HEK293 (cell line): ENCODE results near the gene PLP2.

Source experiments
- BCL11A ChIP-seq: fragments of 450-650 bp; formaldehyde crosslinking; IDR thresholded peaks from 2 replicates; pipeline ENCODE4 v1.5.1; 2016; ENCODE audit warnings: low read depth, missing biosample characterization, missing genetic modification characterization
- ELK4 ChIP-seq: IDR thresholded peaks from 2 replicates; pipeline ENCODE4 v1.6.1; 2011; ENCODE audit warnings: mild to moderate bottlenecking, low read depth, low read length, borderline replicate concordance
- IKZF3 ChIP-seq: fragments of 450-650 bp; IDR thresholded peaks from 2 replicates; pipeline ENCODE4 v1.5.0; 2018; ENCODE audit warnings: missing biosample characterization, mild to moderate bottlenecking, missing genetic modification characterization, moderate library complexity
- INSM2 ChIP-seq: fragments of 450-650 bp; formaldehyde crosslinking; IDR thresholded peaks from 2 replicates; pipeline ENCODE4 v1.5.1; 2016; ENCODE audit warnings: missing biosample characterization, missing genetic modification characterization
- PRDM10 ChIP-seq: fragments of 450-650 bp; formaldehyde crosslinking; IDR thresholded peaks from 2 replicates; pipeline ENCODE4 v1.5.1; 2016; ENCODE audit warnings: missing biosample characterization, missing genetic modification characterization
- REST ChIP-seq: fragments of 450-650 bp; formaldehyde crosslinking; IDR thresholded peaks from 2 replicates; pipeline ENCODE4 v1.5.1; 2016; ENCODE audit warnings: missing biosample characterization, missing genetic modification characterization
- SETDB1 ChIP-seq: IDR thresholded peaks from one replicate; pipeline ENCODE4 v1.6.1; 2017; ENCODE audit warnings: mild to moderate bottlenecking, low read length, moderate library complexity, mixed read lengths; ENCODE audit not compliant: insufficient read length
- ZBTB44 ChIP-seq: fragments of 450-650 bp; IDR thresholded peaks from 2 replicates; pipeline ENCODE4 v1.5.1; 2018; ENCODE audit warnings: missing biosample characterization, mild to moderate bottlenecking, missing genetic modification characterization
- ZBTB48 ChIP-seq: fragments of 450-650 bp; formaldehyde crosslinking; IDR thresholded peaks from 2 replicates; pipeline ENCODE4 v1.5.1; 2016; ENCODE audit warnings: missing biosample characterization, missing genetic modification characterization
- ZFP3 ChIP-seq: fragments of 450-650 bp; formaldehyde crosslinking; IDR thresholded peaks from 2 replicates; pipeline ENCODE4 v1.5.1; 2016; ENCODE audit warnings: low read depth, missing biosample characterization, missing genetic modification characterization
- ZFP37 ChIP-seq: fragments of 450-650 bp; formaldehyde crosslinking; IDR thresholded peaks from 2 replicates; pipeline ENCODE4 v1.5.1; 2016; ENCODE audit warnings: missing biosample characterization, missing genetic modification characterization
- ZNF10 ChIP-seq: fragments of 450-650 bp; formaldehyde crosslinking; IDR thresholded peaks from 2 replicates; pipeline ENCODE4 v1.5.1; 2017; ENCODE audit warnings: missing biosample characterization, missing genetic modification characterization
- ZNF169 ChIP-seq: fragments of 450-650 bp; formaldehyde crosslinking; IDR thresholded peaks from 2 replicates; pipeline ENCODE4 v1.5.1; 2016; ENCODE audit warnings: missing biosample characterization, missing genetic modification characterization
- ZNF2 ChIP-seq: fragments of 450-650 bp; formaldehyde crosslinking; IDR thresholded peaks from 2 replicates; pipeline ENCODE4 v1.5.1; 2016; ENCODE audit warnings: missing biosample characterization, missing genetic modification characterization
- ZNF221 ChIP-seq: fragments of 450-650 bp; formaldehyde crosslinking; IDR thresholded peaks from 2 replicates; pipeline ENCODE4 v1.5.1; 2017; ENCODE audit warnings: missing biosample characterization, missing genetic modification characterization, borderline replicate concordance
- ZNF274 ChIP-seq, 2 experiments: fragments of 200-500 bp in 1 of 2; fragments of 450-650 bp in 1 of 2; sonication (Bioruptor generic) in 1 of 2; formaldehyde crosslinking in 1 of 2; IDR thresholded peaks; 2 replicates each; pipeline versions ENCODE4 v1.5.1 to v1.6.1; 2014 to 2016; ENCODE audit warnings: borderline replicate concordance in 1 of 2, inconsistent platforms in 1 of 2, low read length in 1 of 2, missing biosample characterization in 1 of 2, missing genetic modification characterization in 1 of 2
- ZNF280D ChIP-seq: fragments of 450-650 bp; formaldehyde crosslinking; IDR thresholded peaks from 2 replicates; pipeline ENCODE4 v1.5.1; 2016; ENCODE audit warnings: missing biosample characterization, missing genetic modification characterization
- ZNF514 ChIP-seq: fragments of 450-650 bp; formaldehyde crosslinking; IDR thresholded peaks from 2 replicates; pipeline ENCODE4 v1.5.1; 2016; ENCODE audit warnings: missing biosample characterization, missing genetic modification characterization
- ZNF654 ChIP-seq: fragments of 450-650 bp; formaldehyde crosslinking; IDR thresholded peaks from 2 replicates; pipeline ENCODE4 v1.5.1; 2016; ENCODE audit warnings: low read depth, missing biosample characterization, missing genetic modification characterization
- ZNF830 ChIP-seq: fragments of 450-650 bp; IDR thresholded peaks from 2 replicates; pipeline ENCODE4 v1.5.0; 2018; ENCODE audit warnings: missing biosample characterization, missing genetic modification characterization, low read depth, mild to moderate bottlenecking, moderate library complexity
- ZNF837 ChIP-seq: fragments of 450-650 bp; formaldehyde crosslinking; IDR thresholded peaks from 2 replicates; pipeline ENCODE4 v1.5.1; 2016; ENCODE audit warnings: missing biosample characterization, missing genetic modification characterization
- ZSCAN23 ChIP-seq: fragments of 450-650 bp; formaldehyde crosslinking; IDR thresholded peaks from 2 replicates; pipeline ENCODE4 v1.5.1; 2016; ENCODE audit warnings: missing biosample characterization, missing genetic modification characterization
- ZSCAN5A ChIP-seq: fragments of 450-650 bp; formaldehyde crosslinking; IDR thresholded peaks from 2 replicates; pipeline ENCODE4 v1.5.1; 2016; ENCODE audit warnings: missing biosample characterization, missing genetic modification characterization

Gene PLP2

GRCh38 chrX:49172280-49172780, 632 bp downstream of the PLP2 start (continued):
- TF ChIP-seq PRDM10 (tag by site-specific recombination) (peak; percentile 52), ZSCAN23 (tag by site-specific recombination) (no peak), SETDB1 (no peak), ZBTB44 (tag by site-specific recombination) (no peak), INSM2 (no peak), ZFP37 (tag by site-specific recombination) (no peak), ZSCAN5A (tag by site-specific recombination) (no peak), REST (tag by site-specific recombination) (no peak), ZNF830 (no peak), ZNF280D (no peak), ZNF654 (tag by site-specific recombination) (no peak), ZNF2 (tag by site-specific recombination) (0 out of 2 replicates have a peak, but pooled peaks have one; percentile 5), ELK4 (no peak), ZNF10 (tag by site-specific recombination) (peak; percentile 89), ZNF274 (IDR thresholded peaks at IDR 0.05; ENCODE audit: low read length) (no peak), ZNF274 (tag by site-specific recombination; IDR thresholded peaks at IDR 0.05; ENCODE audit: borderline replicate concordance) (no peak), ZBTB48 (tag by site-specific recombination) (peak; percentile 82), ZNF837 (no peak), BCL11A (tag by site-specific recombination) (no peak), ZNF221 (tag by site-specific recombination) (no peak), IKZF3 (0 out of 2 replicates have a peak, but pooled peaks have one; percentile 20), ZNF169 (tag by site-specific recombination) (no peak), ZFP3 (tag by site-specific recombination) (no peak), ZNF514 (tag by site-specific recombination) (no peak)
